HepG2 (cell line): ENCODE data around the gene UBL7. TPM values are rescaled to one million over a fixed set of nuclear protein-coding genes. Genes with fewer than 3 reads are reported as not detected.

ENCODE experiments used
- ASH2L ChIP-seq: fragments of 300-600, 200-600 bp; sonication (generic); IDR thresholded peaks from 2 replicates; pipeline ENCODE4 v1.7.0; 2017; ENCODE audit warnings: low read depth, mild to moderate bottlenecking, moderate library complexity, mixed read lengths, low read length; ENCODE audit not compliant: insufficient read length
- BCL3 ChIP-seq: sonication (generic); formaldehyde crosslinking; IDR thresholded peaks from 2 replicates; pipeline ENCODE4 v1.5.1; 2020; ENCODE audit warnings: mild to moderate bottlenecking, missing genetic modification reagents, moderate library complexity
- DDIT3 ChIP-seq: sonication (generic); formaldehyde crosslinking; IDR thresholded peaks from 2 replicates; pipeline ENCODE4 v1.4.0; 2020; ENCODE audit warnings: mild to moderate bottlenecking, missing genetic modification reagents
- EZH2 ChIP-seq: conservative IDR thresholded peaks from 2 replicates; pipeline ENCODE4 v1.6.1; 2012; ENCODE audit warnings: mild to moderate bottlenecking, low read depth, low read length, moderate library complexity
- FOXO1 ChIP-seq: sonication (generic); formaldehyde crosslinking; IDR thresholded peaks from 2 replicates; pipeline ENCODE4 v1.4.0; 2020; ENCODE audit warnings: missing genetic modification reagents
- HCFC1 ChIP-seq: fragments of 150-350 bp; IDR thresholded peaks from 2 replicates; pipeline ENCODE4 v1.6.1; 2014; ENCODE audit warnings: low read depth, low read length
- HNF4G ChIP-seq, 2 experiments: sonication (generic) in 1 of 2; formaldehyde crosslinking in 1 of 2; IDR thresholded peaks; 2 replicates each; pipeline versions ENCODE4 v1.4.0 to v1.6.1; 2011 to 2020; ENCODE audit warnings: borderline replicate concordance in 2 of 2, low read depth in 2 of 2, mild to moderate bottlenecking in 2 of 2, low read length in 1 of 2, missing genetic modification reagents in 1 of 2, moderate library complexity in 1 of 2
- HOXA5 ChIP-seq: sonication (generic); formaldehyde crosslinking; IDR thresholded peaks from 2 replicates; pipeline ENCODE4 v1.4.0; 2020; ENCODE audit warnings: missing genetic modification reagents
- HOXA7 ChIP-seq: sonication (generic); formaldehyde crosslinking; IDR thresholded peaks from 2 replicates; pipeline ENCODE4 v1.8.1; 2022; ENCODE audit warnings: mild to moderate bottlenecking, missing genetic modification reagents, moderate library complexity
- JUNB ChIP-seq: sonication (generic); formaldehyde crosslinking; IDR thresholded peaks from 2 replicates; pipeline ENCODE4 v1.8.0; 2022; ENCODE audit warnings: missing genetic modification reagents, mild to moderate bottlenecking, borderline replicate concordance
- NR2C2 ChIP-seq: sonication (generic); formaldehyde crosslinking; IDR thresholded peaks from 2 replicates; pipeline ENCODE4 v1.4.0; 2020; ENCODE audit warnings: missing genetic modification reagents, mild to moderate bottlenecking, moderate library complexity, borderline replicate concordance
- PBX2 ChIP-seq: IDR thresholded peaks from 2 replicates; pipeline ENCODE4 v1.6.1; 2016; ENCODE audit warnings: control low read depth
- POLR2A ChIP-seq, 2 experiments: IDR thresholded peaks; 2 replicates each; pipeline ENCODE4 v1.6.1; 2011; ENCODE audit warnings: low read depth in 2 of 2, low read length in 2 of 2, mild to moderate bottlenecking in 1 of 2, moderate library complexity in 1 of 2; ENCODE audit not compliant: insufficient read depth in 1 of 2
- PRPF4 ChIP-seq: fragments of 200-400 bp; formaldehyde crosslinking; IDR thresholded peaks from 2 replicates; pipeline ENCODE4 v1.6.1; 2016; ENCODE audit warnings: low read length, low read depth; ENCODE audit not compliant: poor library complexity, severe bottlenecking
- SYNCRIP ChIP-seq: fragments of 200-400 bp; formaldehyde crosslinking; IDR thresholded peaks from 2 replicates; pipeline ENCODE4 v1.6.1; 2018; ENCODE audit warnings: mild to moderate bottlenecking, low read depth, low read length; ENCODE audit not compliant: insufficient read depth
- ZBTB33 ChIP-seq: sonication (generic); formaldehyde crosslinking; IDR thresholded peaks from 2 replicates; pipeline ENCODE4 v1.4.0; 2020; ENCODE audit warnings: missing genetic modification reagents
- ZBTB4 ChIP-seq: sonication (generic); formaldehyde crosslinking; IDR thresholded peaks from 2 replicates; pipeline ENCODE4 v1.4.0; 2020; ENCODE audit warnings: missing genetic modification reagents, mild to moderate bottlenecking, borderline replicate concordance
- ZEB1 ChIP-seq: IDR thresholded peaks from 2 replicates; pipeline ENCODE4 v1.6.1; 2012; ENCODE audit warnings: mild to moderate bottlenecking, low read depth, inconsistent platforms; ENCODE audit not compliant: insufficient replicate concordance
- ZNF256 ChIP-seq: sonication (generic); formaldehyde crosslinking; conservative IDR thresholded peaks from 2 replicates; pipeline ENCODE4 v1.4.0; 2020; ENCODE audit warnings: missing genetic modification reagents
- ZNF782 ChIP-seq: sonication (generic); formaldehyde crosslinking; IDR thresholded peaks from 2 replicates; pipeline ENCODE4 v1.4.0; 2020; ENCODE audit warnings: missing genetic modification reagents, mild to moderate bottlenecking, borderline replicate concordance
- polyA plus RNA-seq, 8 experiments: library from polyadenylated mRNA; depleted of rRNA in 3 of 8; stranded (reverse) in 7 of 8; unstranded in 1 of 8; fragments of >200 nt; fragmentation: Illumina TruSeq in 4 of 8; extraction: Trizol in 4 of 8; gene quantifications; 2 replicates each; pipeline versions ENCODE4 v1.2.1 to v1.2.3, GENCODE V29; 2011 to 2016; ENCODE audit warnings: low read depth in 4 of 8, missing spikeins in 1 of 8, mixed read lengths in 1 of 8; ENCODE audit not compliant: insufficient read depth in 1 of 8
- total RNA-seq, 5 experiments: library from RNA; depleted of rRNA; stranded (reverse); fragments of >200 nt; fragmentation: Illumina TruSeq; extraction: Trizol; gene quantifications; 2 replicates each; pipeline ENCODE4 v1.2.3, GENCODE V29; 2016; ENCODE audit warnings: low read depth in 1 of 5

The UBL7 gene
- total and polyA plus RNA-seq, 2 of the 13 experiments (the other 11 are each of a cell fraction or from before 2014, with no cell fraction given): 55.0 to 63.5 TPM

- TF ChIP-seq HOXA7 (CRISPR knock-in tag) (no peak), ASH2L (no peak), EZH2 (no peak), FOXO1 (CRISPR knock-in tag) (peak; percentile 52), ZEB1 (no peak), BCL3 (CRISPR knock-in tag) (no peak), HCFC1 (no peak), PRPF4 (no peak), ZNF782 (CRISPR knock-in tag) (no peak), ZBTB33 (CRISPR knock-in tag) (no peak), HOXA5 (no peak), SYNCRIP (no peak), NR2C2 (CRISPR knock-in tag) (peak; percentile 16; the same call in 1 of the 2 replicates), HNF4G (IDR thresholded peaks at IDR 0.05; ENCODE audit: borderline replicate concordance, low read depth, low read length) (no peak), HNF4G (CRISPR knock-in tag; IDR thresholded peaks at IDR 0.05; ENCODE audit: borderline replicate concordance, low read depth) (no peak), POLR2A (IDR thresholded peaks at IDR 0.05; ENCODE audit: insufficient read depth in 1 of 2, low read depth in 2 of 2, low read length in 2 of 2) (no peak), ZNF256 (CRISPR knock-in tag) (no peak), PBX2 (CRISPR knock-in tag) (no peak), JUNB (CRISPR knock-in tag) (no peak), DDIT3 (CRISPR knock-in tag) (no peak), ZBTB4 (CRISPR knock-in tag) (no peak)
Observed at GRCh38 chr15:74421302-74422245, 39.4 kb downstream of the UBL7 start (continued).
